Hepatocyte (in vitro differentiated cells): ENCODE results near the gene B4GALNT4.

Source experiments
- EZH2phosphoT487 ChIP-seq: fragments of 200-600 bp; sonication (generic); IDR thresholded peaks from one replicate; pipeline ENCODE4 v1.6.1; 2018; ENCODE audit warnings: antibody characterized with exemption, mild to moderate bottlenecking, low read depth, moderate library complexity; ENCODE audit not compliant: unreplicated experiment, severe bottlenecking
- TF ChIP-seq, protein P1 (sequence below): fragments of 200-600 bp; sonication (generic); IDR thresholded peaks from 2 replicates; pipeline ENCODE4 v1.5.1; 2016; ENCODE audit warnings: antibody characterized with exemption, mild to moderate bottlenecking; ENCODE audit not compliant: poor library complexity

- TF ChIP-seq, protein P1, sequence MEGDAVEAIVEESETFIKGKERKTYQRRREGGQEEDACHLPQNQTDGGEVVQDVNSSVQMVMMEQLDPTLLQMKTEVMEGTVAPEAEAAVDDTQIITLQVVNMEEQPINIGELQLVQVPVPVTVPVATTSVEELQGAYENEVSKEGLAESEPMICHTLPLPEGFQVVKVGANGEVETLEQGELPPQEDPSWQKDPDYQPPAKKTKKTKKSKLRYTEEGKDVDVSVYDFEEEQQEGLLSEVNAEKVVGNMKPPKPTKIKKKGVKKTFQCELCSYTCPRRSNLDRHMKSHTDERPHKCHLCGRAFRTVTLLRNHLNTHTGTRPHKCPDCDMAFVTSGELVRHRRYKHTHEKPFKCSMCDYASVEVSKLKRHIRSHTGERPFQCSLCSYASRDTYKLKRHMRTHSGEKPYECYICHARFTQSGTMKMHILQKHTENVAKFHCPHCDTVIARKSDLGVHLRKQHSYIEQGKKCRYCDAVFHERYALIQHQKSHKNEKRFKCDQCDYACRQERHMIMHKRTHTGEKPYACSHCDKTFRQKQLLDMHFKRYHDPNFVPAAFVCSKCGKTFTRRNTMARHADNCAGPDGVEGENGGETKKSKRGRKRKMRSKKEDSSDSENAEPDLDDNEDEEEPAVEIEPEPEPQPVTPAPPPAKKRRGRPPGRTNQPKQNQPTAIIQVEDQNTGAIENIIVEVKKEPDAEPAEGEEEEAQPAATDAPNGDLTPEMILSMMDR, result no peak
- TF ChIP-seq EZH2phosphoT487, result no peak
Observed at GRCh38 chr11:405954-406795, 36.9 kb downstream of the B4GALNT4 start.
